Ectodermal cell (in vitro differentiated cells): ENCODE measurements around the gene CACNB4.
"Not testable (repeated sequence)": the region's sequence is repeated elsewhere in the genome, so short reads cannot be mapped to it uniquely, and the experiment has no call there.

Source experiments
- H3K27ac ChIP-seq: 2 replicates; pipeline ENCODE4 v1.7.0; 2013; ENCODE audit warnings: mild to moderate bottlenecking, low read depth, low read length; ENCODE audit not compliant: insufficient read depth, poor library complexity, severe bottlenecking
- H3K27me3 ChIP-seq: 2 replicates; pipeline ENCODE4 v1.7.0; 2013; ENCODE audit warnings: mild to moderate bottlenecking, low read length; ENCODE audit not compliant: insufficient read depth, control insufficient read depth, poor library complexity, severe bottlenecking
- H3K36me3 ChIP-seq: one replicate; pipeline ENCODE4 v1.7.0; 2013; ENCODE audit warnings: low read length; ENCODE audit not compliant: control insufficient read depth, insufficient read depth
- H3K4me1 ChIP-seq: one replicate; pipeline ENCODE4 v1.7.0; 2013; ENCODE audit warnings: low read length; ENCODE audit not compliant: control insufficient read depth, insufficient read depth
- H3K4me3 ChIP-seq: 2 replicates; pipeline ENCODE4 v1.7.0; 2013; ENCODE audit warnings: low read depth, low read length, control low read depth; ENCODE audit not compliant: insufficient read depth
- H3K9me3 ChIP-seq: 2 replicates; pipeline ENCODE4 v1.7.0; 2013; ENCODE audit warnings: mild to moderate bottlenecking, low read length, moderate library complexity; ENCODE audit not compliant: control insufficient read depth
- WGBS, 2 experiments: methylation state at CpG; one replicate each; pipeline ENCODE4 v1.1.7; 2013; ENCODE audit warnings: missing lambda C conversion rate in 2 of 2; 5-methylcytosine and 5-hydroxymethylcytosine counted together

CACNB4 gene

GRCh38 chr2:151891566-151892194, 207.2 kb downstream of the CACNB4 start:
- Histone ChIP-seq H3K36me3 (no peaks in the 10 kb centered on the region), H3K27ac (no peak overlapping the region), H3K4me3 (no peak overlapping the region), H3K9me3 (no peaks in the 10 kb centered on the region), H3K4me1 (no peaks in the 10 kb centered on the region), H3K27me3 (no peaks in the 10 kb centered on the region)
- 91 to 92% methylated on average over 7 of the region's 7 CpGs for WGBS, 2 experiments

- no peaks in the 10 kb centered on the region for H3K27me3 ChIP-seq
- no peaks in the 10 kb centered on the region for H3K36me3 ChIP-seq
- H3K9me3 ChIP-seq: no peaks in the 10 kb centered on the region
- no peak overlapping the region for H3K4me3 ChIP-seq
- WGBS, 2 experiments: 90 to 91% methylated on average over 2 of the region's 2 CpGs
- no peaks in the 10 kb centered on the region for H3K4me1 ChIP-seq
- H3K27ac ChIP-seq: no peak overlapping the region
These were observed 211.7 kb downstream of the CACNB4 start for GRCh38 chr2:151887164-151887563.

- WGBS, 2 experiments: 68 to 87% methylated on average over 1 of the region's 1 CpG
- no peaks in the 10 kb centered on the region for H3K9me3 ChIP-seq
- no peaks in the 10 kb centered on the region for H3K27me3 ChIP-seq
- no peak overlapping the region for H3K27ac ChIP-seq
- no peaks in the 10 kb centered on the region for H3K36me3 ChIP-seq
- no peak overlapping the region for H3K4me3 ChIP-seq
- no peaks in the 10 kb centered on the region for H3K4me1 ChIP-seq
These were observed 212.6 kb downstream of the CACNB4 start for GRCh38 chr2:151886241-151886640.

- WGBS, 2 experiments: 92 to 94% methylated on average over 8 to 10 of the region's 10 CpGs
- Histone ChIP-seq H3K4me1 (no peaks in the 10 kb centered on the region), H3K36me3 (no peaks in the 10 kb centered on the region), H3K9me3 (no peaks in the 10 kb centered on the region), H3K27me3 (no peaks in the 10 kb centered on the region), H3K27ac (no peak overlapping the region), H3K4me3 (no peak overlapping the region)
These were observed 215.9 kb downstream of the CACNB4 start for GRCh38 chr2:151882786-151883445.

GRCh38 chr2:151881342-151881741, 217.5 kb downstream of the CACNB4 start:
- no peaks in the 10 kb centered on the region for H3K36me3 ChIP-seq
- WGBS, 2 experiments: 88% methylated on average over 7 of the region's 7 CpGs
- no peaks in the 10 kb centered on the region for H3K27me3 ChIP-seq
- H3K4me1 ChIP-seq: no peaks in the 10 kb centered on the region
- no peak overlapping the region for H3K27ac ChIP-seq
- no peaks in the 10 kb centered on the region for H3K9me3 ChIP-seq
- no peak overlapping the region for H3K4me3 ChIP-seq

- no peak overlapping the region for H3K4me3 ChIP-seq
- no peaks in the 10 kb centered on the region for H3K9me3 ChIP-seq
- WGBS, 2 experiments: 96 to 97% methylated on average over 4 of the region's 4 CpGs
- no peaks in the 10 kb centered on the region for H3K36me3 ChIP-seq
- H3K27me3 ChIP-seq: no peaks in the 10 kb centered on the region
- H3K4me1 ChIP-seq: no peaks in the 10 kb centered on the region
- no peak overlapping the region for H3K27ac ChIP-seq
These were observed 218.3 kb downstream of the CACNB4 start for GRCh38 chr2:151880586-151880985.

GRCh38 chr2:151878655-151879563, 219.9 kb downstream of the CACNB4 start:
- Histone ChIP-seq H3K4me3 (no peak overlapping the region), H3K27ac (no peak overlapping the region), H3K27me3 (no peaks in the 10 kb centered on the region), H3K4me1 (no peaks in the 10 kb centered on the region), H3K36me3 (no peaks in the 10 kb centered on the region), H3K9me3 (no peaks in the 10 kb centered on the region)
- 88 to 97% methylated on average over 2 of the region's 2 CpGs for WGBS, 2 experiments

- H3K27me3 ChIP-seq: no peaks in the 10 kb centered on the region
- H3K4me3 ChIP-seq: no peak overlapping the region
- no peaks in the 10 kb centered on the region for H3K36me3 ChIP-seq
- no peaks in the 10 kb centered on the region for H3K9me3 ChIP-seq
- no peaks in the 10 kb centered on the region for H3K4me1 ChIP-seq
- no peak overlapping the region for H3K27ac ChIP-seq
These were observed 220.6 kb downstream of the CACNB4 start for GRCh38 chr2:151878204-151878603.

- WGBS, 2 experiments: 67 to 84% methylated on average over 4 to 9 of the region's 34 CpGs
- not testable (repeated sequence) for H3K4me1 ChIP-seq, H3K4me3 ChIP-seq
These were observed 223.2 kb downstream of the CACNB4 start for GRCh38 chr2:151875631-151876030.

GRCh38 chr2:151872463-151872862, 226.4 kb downstream of the CACNB4 start:
- no peak overlapping the region for H3K27ac ChIP-seq
- H3K4me3 ChIP-seq: no peak overlapping the region
- WGBS, 2 experiments: 91 to 96% methylated on average over 3 of the region's 3 CpGs
- H3K9me3 ChIP-seq: no peaks in the 10 kb centered on the region
- H3K36me3 ChIP-seq: no peaks in the 10 kb centered on the region
- no peaks in the 10 kb centered on the region for H3K4me1 ChIP-seq
- H3K27me3 ChIP-seq: no peaks in the 10 kb centered on the region

More at GRCh38 chr2:151875631-151876030, 223.2 kb downstream of the CACNB4 start:
- not testable (repeated sequence) for H3K27me3 ChIP-seq, H3K36me3 ChIP-seq, H3K9me3 ChIP-seq, H3K27ac ChIP-seq
